H9 (cell line): ENCODE measurements around the gene ADAM22. TPM values are rescaled to one million over a fixed set of nuclear protein-coding genes. Genes with fewer than 3 reads are reported as not detected.

ENCODE experiments used
- DNase-seq: peaks from one replicate; pipeline ENCODE4 v3.0.0-alpha.2; 2017
- H2AFZ ChIP-seq: one replicate; pipeline ENCODE4 v1.6.1; 2013; ENCODE audit warnings: mild to moderate bottlenecking, low read length, control low read depth, moderate library complexity
- H2AK5ac ChIP-seq: 2 replicates; pipeline ENCODE4 v1.6.1; 2013; ENCODE audit warnings: low read length, control low read depth, mixed read lengths; ENCODE audit not compliant: insufficient read length
- H2BK120ac ChIP-seq: one replicate; pipeline ENCODE4 v1.6.1; 2013; ENCODE audit warnings: low read depth, mild to moderate bottlenecking, low read length, control low read depth, inconsistent platforms; ENCODE audit not compliant: poor library complexity, severe bottlenecking
- H2BK12ac ChIP-seq: 2 replicates; pipeline ENCODE4 v1.6.1; 2013; ENCODE audit warnings: low read length, control low read depth, mixed read lengths, low read depth; ENCODE audit not compliant: insufficient read length
- H2BK15ac ChIP-seq: 2 replicates; pipeline ENCODE4 v1.6.1; 2013; ENCODE audit warnings: low read depth, low read length, control low read depth
- H2BK20ac ChIP-seq: one replicate; pipeline ENCODE4 v1.6.1; 2013; ENCODE audit warnings: low read depth, mild to moderate bottlenecking, low read length, control low read depth, inconsistent platforms; ENCODE audit not compliant: poor library complexity, severe bottlenecking
- H2BK5ac ChIP-seq: 2 replicates; pipeline ENCODE4 v1.6.1; 2013; ENCODE audit warnings: low read length, control low read depth, mixed read lengths; ENCODE audit not compliant: insufficient read length
- H3K14ac ChIP-seq: 2 replicates; pipeline ENCODE4 v1.6.1; 2013; ENCODE audit warnings: low read length, control low read depth; ENCODE audit not compliant: insufficient read depth
- H3K18ac ChIP-seq: 2 replicates; pipeline ENCODE4 v1.6.1; 2013; ENCODE audit warnings: low read depth, mild to moderate bottlenecking, mixed read lengths, low read length, control low read depth; ENCODE audit not compliant: insufficient read length
- H3K23ac ChIP-seq: 2 replicates; pipeline ENCODE4 v1.6.1; 2013; ENCODE audit warnings: low read length, control low read depth, mixed read lengths, low read depth; ENCODE audit not compliant: insufficient read length
- H3K23me2 ChIP-seq: 2 replicates; pipeline ENCODE4 v1.6.1; 2013; ENCODE audit warnings: low read depth, mild to moderate bottlenecking, mixed read lengths, low read length, control low read depth; ENCODE audit not compliant: insufficient read length, poor library complexity, severe bottlenecking
- H3K27ac ChIP-seq: 2 replicates; pipeline ENCODE4 v1.5.1; 2013; ENCODE audit warnings: low read length, control low read depth, mixed read lengths, low read depth; ENCODE audit not compliant: insufficient read length
- H3K27me3 ChIP-seq: 2 replicates; pipeline ENCODE4 v1.6.1; 2013; ENCODE audit warnings: low read length, control low read depth, inconsistent platforms; ENCODE audit not compliant: insufficient read depth
- H3K4ac ChIP-seq: 2 replicates; pipeline ENCODE4 v1.6.1; 2013; ENCODE audit warnings: low read depth, mild to moderate bottlenecking, control low read depth, inconsistent platforms, low read length, moderate library complexity
- H3K4me1 ChIP-seq: 2 replicates; pipeline ENCODE4 v1.6.1; 2013; ENCODE audit warnings: low read length, control low read depth, inconsistent platforms; ENCODE audit not compliant: insufficient read depth
- H3K4me2 ChIP-seq: 2 replicates; pipeline ENCODE4 v1.6.1; 2013; ENCODE audit warnings: low read length, control low read depth, mixed read lengths; ENCODE audit not compliant: insufficient read length, insufficient read depth
- H3K56ac ChIP-seq: 2 replicates; pipeline ENCODE4 v1.6.1; 2013; ENCODE audit warnings: low read depth, mild to moderate bottlenecking, mixed read lengths, low read length, control low read depth; ENCODE audit not compliant: insufficient read length
- H3K79me1 ChIP-seq: 2 replicates; pipeline ENCODE4 v1.6.1; 2013; ENCODE audit warnings: low read depth, mild to moderate bottlenecking, moderate library complexity, low read length, control low read depth, inconsistent platforms; ENCODE audit not compliant: insufficient read depth, poor library complexity, severe bottlenecking
- H3K79me2 ChIP-seq: 2 replicates; pipeline ENCODE4 v1.6.1; 2013; ENCODE audit warnings: low read length, control low read depth, inconsistent platforms; ENCODE audit not compliant: insufficient read depth
- H3K9ac ChIP-seq: 2 replicates; pipeline ENCODE4 v1.6.1; 2013; ENCODE audit warnings: low read length, control low read depth, mixed read lengths; ENCODE audit not compliant: insufficient read length; ENCODE audit errors: extremely low read depth
- H3K9me3 ChIP-seq: one replicate; pipeline ENCODE4 v1.6.1; 2013; ENCODE audit warnings: low read depth, low read length, inconsistent platforms; ENCODE audit not compliant: control insufficient read depth
- H3T11ph ChIP-seq: one replicate; pipeline ENCODE4 v1.6.1; 2013; ENCODE audit warnings: mild to moderate bottlenecking, low read length, control low read depth, inconsistent platforms
- H4K20me1 ChIP-seq: one replicate; pipeline ENCODE4 v1.6.1; 2013; ENCODE audit not compliant: control insufficient read depth, insufficient read length, insufficient read depth
- H4K5ac ChIP-seq: 2 replicates; pipeline ENCODE4 v1.6.1; 2013; ENCODE audit warnings: low read depth, mild to moderate bottlenecking, mixed read lengths, low read length, control low read depth; ENCODE audit not compliant: insufficient read length
- H4K8ac ChIP-seq: replicated peaks from 2 replicates; pipeline ENCODE4 v1.6.1; 2013; ENCODE audit warnings: low read length, control low read depth, mixed read lengths, low read depth; ENCODE audit not compliant: insufficient read length
- H4K91ac ChIP-seq: 2 replicates; pipeline ENCODE4 v1.6.1; 2013; ENCODE audit warnings: low read depth, mild to moderate bottlenecking, moderate library complexity, mixed read lengths, low read length, control low read depth; ENCODE audit not compliant: insufficient read length
- H3K27ac Mint-ChIP-seq, 3 experiments: 2 replicates in 2 of 3; 3 replicates in 1 of 3; pipeline ENCODE4 v1.8.0; 2020 to 2021; ENCODE audit warnings: mixed read lengths in 3 of 3, mild to moderate bottlenecking in 1 of 3, moderate library complexity in 1 of 3
- H3K27me3 Mint-ChIP-seq: 2 replicates; pipeline ENCODE4 v1.8.0; 2021; ENCODE audit warnings: low read depth, mild to moderate bottlenecking, moderate library complexity, mixed read lengths
- H3K36me3 Mint-ChIP-seq, 3 experiments: 2 replicates in 2 of 3; 3 replicates in 1 of 3; pipeline ENCODE4 v1.8.0; 2020 to 2021; ENCODE audit warnings: low read depth in 3 of 3, mixed read lengths in 3 of 3; ENCODE audit not compliant: insufficient read depth in 1 of 3
- H3K4me1 Mint-ChIP-seq, 2 experiments: 2 replicates each; pipeline ENCODE4 v1.8.0; 2020; ENCODE audit warnings: mixed read lengths in 2 of 2
- H3K4me3 Mint-ChIP-seq, 2 experiments: 2 replicates in 1 of 2; 3 replicates in 1 of 2; pipeline ENCODE4 v1.8.0; 2020 to 2021; ENCODE audit warnings: mild to moderate bottlenecking in 2 of 2, mixed read lengths in 2 of 2, moderate library complexity in 1 of 2
- H3K9me3 Mint-ChIP-seq, 2 experiments: 2 replicates in 1 of 2; 3 replicates in 1 of 2; pipeline ENCODE4 v1.8.0; 2020; ENCODE audit warnings: mild to moderate bottlenecking in 2 of 2, mixed read lengths in 2 of 2, moderate library complexity in 1 of 2
- CTCF ChIP-seq: fragments of 200-600 bp; sonication (generic); conservative IDR thresholded peaks from 3 replicates; pipeline ENCODE4 v1.8.0; 2021; ENCODE audit warnings: antibody characterized with exemption, mild to moderate bottlenecking
- WGBS: extraction: QIAGEN DNeasy Blood & Tissue Kit; methylation state at CpG from one replicate; pipeline ENCODE4 v1.1.7; 2013; ENCODE audit warnings: missing lambda C conversion rate, low lambda C conversion rate, mixed read lengths; ENCODE audit not compliant: insufficient read length; ENCODE audit errors: extremely low coverage; 5-methylcytosine and 5-hydroxymethylcytosine counted together
- total RNA-seq: library from RNA; stranded (reverse); gene quantifications from 2 replicates; pipeline ENCODE4 v1.2.1, GENCODE V29; 2021

ADAM22 gene
- total RNA-seq, 1 experiment from 2014 or later, result 8.7 TPM

- no peaks in the 10 kb centered on the region for H3K27me3 Mint-ChIP-seq
- no peak overlapping the region for H2AFZ ChIP-seq
- H3K4me3 Mint-ChIP-seq, result no peak overlapping the region
- H3K4me2 ChIP-seq, result no peak overlapping the region
- no peak overlapping the region for H2BK20ac ChIP-seq
- H3K18ac ChIP-seq, result no peak overlapping the region
- no peak overlapping the region for H3K27ac Mint-ChIP-seq
- no peak overlapping the region for H2BK120ac ChIP-seq
- H3K4me1 Mint-ChIP-seq, result no peaks in the 10 kb centered on the region
- H3K9ac ChIP-seq, result no peak overlapping the region
- H3T11ph ChIP-seq, result no peak overlapping the region
- no peak overlapping the region for H3K56ac ChIP-seq
- no peak overlapping the region for H2BK15ac ChIP-seq
- H2AK5ac ChIP-seq, result no peak overlapping the region
- H4K20me1 ChIP-seq, result no peaks in the 10 kb centered on the region
- H3K14ac ChIP-seq, result no peak overlapping the region
- no peak for TF ChIP-seq CTCF
- H3K79me1 ChIP-seq, result no peaks in the 10 kb centered on the region
- no CpG with 5 or more reads among the region's 4 CpGs for WGBS
- H3K4me1 ChIP-seq, result no peaks in the 10 kb centered on the region
- DNase-seq, result no peak
- H3K27ac ChIP-seq, result no peak overlapping the region
- H3K27me3 ChIP-seq, result no peaks in the 10 kb centered on the region
- H2BK12ac ChIP-seq, result no peak overlapping the region
- H4K91ac ChIP-seq, result no peak overlapping the region
- no peak overlapping the region for H2BK5ac ChIP-seq
- no peak overlapping the region for H4K5ac ChIP-seq
- no peaks in the 10 kb centered on the region for H3K9me3 ChIP-seq
- H3K36me3 Mint-ChIP-seq, result peaks cover 4 to 10% (median 9%) of the 10 kb centered on the region in 3 experiments; a peak in 4 of 7 replicates
- H3K79me2 ChIP-seq, result no peaks in the 10 kb centered on the region
- H4K8ac ChIP-seq, result no peak overlapping the region
- no peak overlapping the region for H3K4ac ChIP-seq
- no peaks in the 10 kb centered on the region for H3K9me3 Mint-ChIP-seq
- no peaks in the 10 kb centered on the region for H3K23me2 ChIP-seq
- no peak overlapping the region for H3K23ac ChIP-seq
These were observed 7.1 kb downstream of the ADAM22 start for GRCh38 chr7:87941138-87941537.
